Gastrocnemius medialis (tissue), 4 donors: ENCODE measurements around the gene TM7SF3.

Source experiments
- POLR2A ChIP-seq, 2 donors: fragments of 450-650 bp; IDR thresholded peaks; one replicate each; pipeline ENCODE4 v1.6.1; 2017; ENCODE audit warnings: antibody characterized with exemption in 2 of 2, mild to moderate bottlenecking in 2 of 2, moderate library complexity in 2 of 2
- TF ChIP-seq, protein P1 (sequence below), 5 experiments: fragments of 450-650 bp in 3 of 5; fragments of 200-600 bp in 2 of 5; sonication (generic) in 2 of 5; IDR thresholded peaks in 4 of 5; conservative IDR thresholded peaks in 1 of 5; 1 replicate in 4 of 5; 2 replicates in 1 of 5; pipeline ENCODE4 v1.5.1; 2016 to 2019; ENCODE audit warnings: antibody characterized with exemption in 5 of 5, mild to moderate bottlenecking in 3 of 5, moderate library complexity in 3 of 5

DNA sequence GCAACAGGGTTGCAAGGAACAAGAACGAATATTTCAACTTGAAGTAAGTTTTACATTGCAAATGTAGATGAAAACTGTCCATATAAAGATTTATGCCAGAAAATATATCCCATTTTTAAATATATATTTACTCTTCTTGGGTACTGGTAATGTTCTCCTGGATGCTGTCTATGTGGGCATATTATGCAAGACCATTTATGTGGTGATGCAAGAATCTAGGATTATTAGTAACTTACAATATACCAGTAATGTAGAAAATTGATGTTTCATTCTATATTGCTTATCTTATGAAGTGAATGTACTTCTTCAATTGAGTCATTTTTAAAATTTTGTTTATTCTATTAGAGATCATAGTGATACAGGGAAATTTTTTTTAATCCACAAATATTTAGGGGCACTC is 50.8 kb downstream of the TM7SF3 start:
- TF ChIP-seq, protein P1, sequence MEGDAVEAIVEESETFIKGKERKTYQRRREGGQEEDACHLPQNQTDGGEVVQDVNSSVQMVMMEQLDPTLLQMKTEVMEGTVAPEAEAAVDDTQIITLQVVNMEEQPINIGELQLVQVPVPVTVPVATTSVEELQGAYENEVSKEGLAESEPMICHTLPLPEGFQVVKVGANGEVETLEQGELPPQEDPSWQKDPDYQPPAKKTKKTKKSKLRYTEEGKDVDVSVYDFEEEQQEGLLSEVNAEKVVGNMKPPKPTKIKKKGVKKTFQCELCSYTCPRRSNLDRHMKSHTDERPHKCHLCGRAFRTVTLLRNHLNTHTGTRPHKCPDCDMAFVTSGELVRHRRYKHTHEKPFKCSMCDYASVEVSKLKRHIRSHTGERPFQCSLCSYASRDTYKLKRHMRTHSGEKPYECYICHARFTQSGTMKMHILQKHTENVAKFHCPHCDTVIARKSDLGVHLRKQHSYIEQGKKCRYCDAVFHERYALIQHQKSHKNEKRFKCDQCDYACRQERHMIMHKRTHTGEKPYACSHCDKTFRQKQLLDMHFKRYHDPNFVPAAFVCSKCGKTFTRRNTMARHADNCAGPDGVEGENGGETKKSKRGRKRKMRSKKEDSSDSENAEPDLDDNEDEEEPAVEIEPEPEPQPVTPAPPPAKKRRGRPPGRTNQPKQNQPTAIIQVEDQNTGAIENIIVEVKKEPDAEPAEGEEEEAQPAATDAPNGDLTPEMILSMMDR (IDR thresholded peaks at IDR 0.05 in 4 of 5, conservative IDR thresholded peaks at IDR 0.05 in 1 of 5) = no peak
- no peak for TF ChIP-seq POLR2A (IDR thresholded peaks at IDR 0.05)
